SK-N-SH treated with all-trans-retinoic acid at 6 μM for 48 hours (cell line): ENCODE results near the gene GLIS1.

ENCODE experiments used
- ATAC-seq: fragments of 200-7000 bp; cut with Tn5 transposase; 3 replicates; pipeline ENCODE4 v1.9.1; 2020; ENCODE audit warnings: mild to moderate bottlenecking, moderate library complexity
- ARNTL ChIP-seq: fragments of 450-650 bp; formaldehyde crosslinking; IDR thresholded peaks from 2 replicates; pipeline ENCODE4 v1.5.0; 2020; ENCODE audit warnings: low read depth, mild to moderate bottlenecking, moderate library complexity, borderline replicate concordance
- BACH2 ChIP-seq: fragments of 250-450 bp; sonication (Bioruptor Pico); IDR thresholded peaks from 2 replicates; pipeline ENCODE4 v1.9.0; 2021; ENCODE audit warnings: mild to moderate bottlenecking, borderline replicate concordance
- CREB5 ChIP-seq: fragments of 250-450 bp; sonication (Bioruptor Pico); IDR thresholded peaks from 2 replicates; pipeline ENCODE4 v1.5.1; 2020; ENCODE audit warnings: low read depth, mild to moderate bottlenecking, moderate library complexity
- CSDC2 ChIP-seq: fragments of 250-450 bp; sonication (Bioruptor Pico); IDR thresholded peaks from 2 replicates; pipeline ENCODE4 v1.5.0; 2020; ENCODE audit warnings: mild to moderate bottlenecking, moderate library complexity
- CSRNP3 ChIP-seq: fragments of 250-450 bp; sonication (Bioruptor Pico); IDR thresholded peaks from 2 replicates; pipeline ENCODE4 v1.5.1; 2021; ENCODE audit warnings: mild to moderate bottlenecking, moderate library complexity
- ESRRG ChIP-seq: fragments of 250-450 bp; sonication (Bioruptor Pico); IDR thresholded peaks from 2 replicates; pipeline ENCODE4 v1.6.1; 2021; ENCODE audit warnings: mild to moderate bottlenecking
- GLIS3 ChIP-seq: fragments of 250-450 bp; sonication (Bioruptor Pico); IDR thresholded peaks from 2 replicates; pipeline ENCODE4 v1.5.0; 2020; ENCODE audit warnings: mild to moderate bottlenecking, moderate library complexity
- ISL1 ChIP-seq: fragments of 250-450 bp; sonication (Bioruptor Pico); IDR thresholded peaks from 2 replicates; pipeline ENCODE4 v2.1.2; 2022; ENCODE audit warnings: mild to moderate bottlenecking, moderate library complexity
- OSR1 ChIP-seq: fragments of 250-450 bp; sonication (Bioruptor Pico); IDR thresholded peaks from 2 replicates; pipeline ENCODE4 v1.8.0; 2022; ENCODE audit warnings: moderate library complexity, mild to moderate bottlenecking, inconsistent platforms
- PATZ1 ChIP-seq: fragments of 250-450 bp; sonication (Bioruptor Pico); IDR thresholded peaks from 2 replicates; pipeline ENCODE4 v1.8.0; 2020; ENCODE audit warnings: mild to moderate bottlenecking, moderate library complexity, borderline replicate concordance
- POU6F1 ChIP-seq: fragments of 250-450 bp; sonication (Bioruptor Pico); IDR thresholded peaks from 2 replicates; pipeline ENCODE4 v1.8.0; 2021; ENCODE audit warnings: low read depth, mild to moderate bottlenecking, moderate library complexity, borderline replicate concordance
- PPARA ChIP-seq: fragments of 250-450 bp; sonication (Bioruptor Pico); IDR thresholded peaks from 2 replicates; pipeline ENCODE4 v1.5.0; 2020; ENCODE audit warnings: mild to moderate bottlenecking, borderline replicate concordance
- RARB ChIP-seq: fragments of 250-450 bp; sonication (Bioruptor Pico); IDR thresholded peaks from 2 replicates; pipeline ENCODE4 v1.8.0; 2021; ENCODE audit warnings: mild to moderate bottlenecking, moderate library complexity
- TCF4 ChIP-seq: fragments of 250-450 bp; sonication (Bioruptor Pico); IDR thresholded peaks from 2 replicates; pipeline ENCODE4 v1.8.0; 2021; ENCODE audit warnings: mild to moderate bottlenecking, moderate library complexity, borderline replicate concordance
- TOX ChIP-seq: fragments of 250-450 bp; sonication (Bioruptor Pico); IDR thresholded peaks from 2 replicates; pipeline ENCODE4 v1.8.0; 2021; ENCODE audit warnings: mild to moderate bottlenecking, moderate library complexity, borderline replicate concordance
- TSHZ2 ChIP-seq: fragments of 250-450 bp; sonication (Bioruptor Pico); IDR thresholded peaks from 2 replicates; pipeline ENCODE4 v1.5.0; 2020; ENCODE audit warnings: mild to moderate bottlenecking, moderate library complexity
- ZC3H10 ChIP-seq: fragments of 250-450 bp; sonication (Bioruptor Pico); IDR thresholded peaks from 2 replicates; pipeline ENCODE4 v1.5.1; 2021; ENCODE audit warnings: mild to moderate bottlenecking, moderate library complexity
- ZFP3 ChIP-seq: fragments of 250-450 bp; sonication (Bioruptor Pico); IDR thresholded peaks from 2 replicates; pipeline ENCODE4 v1.5.0; 2020; ENCODE audit warnings: mild to moderate bottlenecking, moderate library complexity
- ZFP30 ChIP-seq: fragments of 450-650 bp; formaldehyde crosslinking; IDR thresholded peaks from 2 replicates; pipeline ENCODE4 v1.5.0; 2022; ENCODE audit warnings: mild to moderate bottlenecking, moderate library complexity
- ZNF565 ChIP-seq: fragments of 450-650 bp; formaldehyde crosslinking; conservative IDR thresholded peaks from 2 replicates; pipeline ENCODE4 v1.5.0; 2020; ENCODE audit warnings: low read depth, mild to moderate bottlenecking, moderate library complexity
- ZNF70 ChIP-seq: fragments of 450-650 bp; formaldehyde crosslinking; IDR thresholded peaks from 2 replicates; pipeline ENCODE4 v1.5.0; 2020; ENCODE audit warnings: mild to moderate bottlenecking, moderate library complexity
- ZNF8 ChIP-seq: fragments of 450-650 bp; formaldehyde crosslinking; IDR thresholded peaks from 2 replicates; pipeline ENCODE4 v1.5.0; 2020; ENCODE audit warnings: mild to moderate bottlenecking, moderate library complexity

GLIS1 gene

GRCh38 chr1:53482441-53483153, 256.4 kb downstream of the GLIS1 start:
- ATAC-seq, result no peak
- TF ChIP-seq ZNF8 (CRISPR knock-in tag), result no peak
- TF ChIP-seq ZC3H10 (CRISPR knock-in tag), result no peak
- TF ChIP-seq ESRRG (CRISPR knock-in tag), result no peak
- no peak for TF ChIP-seq ZFP3 (CRISPR knock-in tag)
- no peak for TF ChIP-seq OSR1 (CRISPR knock-in tag)
- TF ChIP-seq TOX (CRISPR knock-in tag), result no peak
- no peak for TF ChIP-seq GLIS3 (CRISPR knock-in tag)
- no peak for TF ChIP-seq PPARA
- no peak for TF ChIP-seq POU6F1 (CRISPR knock-in tag)
- TF ChIP-seq CSDC2 (CRISPR knock-in tag), result no peak
- no peak for TF ChIP-seq CSRNP3 (CRISPR knock-in tag)
- TF ChIP-seq CREB5, result no peak
- TF ChIP-seq BACH2, result no peak
- TF ChIP-seq TCF4 (CRISPR knock-in tag), result no peak
- TF ChIP-seq ZFP30 (CRISPR knock-in tag), result no peak
- no peak for TF ChIP-seq PATZ1
- TF ChIP-seq TSHZ2 (CRISPR knock-in tag), result no peak
- TF ChIP-seq RARB (CRISPR knock-in tag), result no peak
- no peak for TF ChIP-seq ZNF565 (CRISPR knock-in tag)
- TF ChIP-seq ISL1 (CRISPR knock-in tag), result no peak

- ATAC-seq, result no peak
- no peak for TF ChIP-seq ZFP30 (CRISPR knock-in tag)
- TF ChIP-seq CSDC2 (CRISPR knock-in tag), result no peak
- TF ChIP-seq TOX (CRISPR knock-in tag), result no peak
- TF ChIP-seq BACH2, result no peak
- TF ChIP-seq OSR1 (CRISPR knock-in tag), result no peak
- no peak for TF ChIP-seq ARNTL
- no peak for TF ChIP-seq CREB5
- no peak for TF ChIP-seq ZFP3 (CRISPR knock-in tag)
- TF ChIP-seq POU6F1 (CRISPR knock-in tag), result no peak
- TF ChIP-seq TSHZ2 (CRISPR knock-in tag), result no peak
- TF ChIP-seq ZNF70 (CRISPR knock-in tag), result no peak
- no peak for TF ChIP-seq ESRRG (CRISPR knock-in tag)
These were observed 257.5 kb downstream of the GLIS1 start for GRCh38 chr1:53481456-53481855.
